ENCODE results near the gene INPP5F.
A peak's percentile ranks its signal among the peaks of the same experiment; 100 is the strongest.

GRCh38 chr10:119859420-119860258 is 133.8 kb downstream of the INPP5F start:
- TF ChIP-seq POLR2A (IDR thresholded peaks at IDR 0.05) (no peak), CTCF (IDR thresholded peaks at IDR 0.05) (peak; percentile 47 to 64 (median 64))

Measured in right lobe of liver (tissue), 4 donors.